NCI-H82 treated with DMSO at 0.1 percent for 48 hours (cell line): ENCODE results near the gene ANKRD11.
"Not testable (repeated sequence)": the region's sequence is repeated elsewhere in the genome, so short reads cannot be mapped to it uniquely, and the experiment has no call there.

Experiments used
- DNase-seq: peaks from one replicate; lab custom pipeline; 2025; ENCODE audit not compliant: unreplicated experiment; lab: John Stamatoyannopoulos, UW

ANKRD11 gene

DNA sequence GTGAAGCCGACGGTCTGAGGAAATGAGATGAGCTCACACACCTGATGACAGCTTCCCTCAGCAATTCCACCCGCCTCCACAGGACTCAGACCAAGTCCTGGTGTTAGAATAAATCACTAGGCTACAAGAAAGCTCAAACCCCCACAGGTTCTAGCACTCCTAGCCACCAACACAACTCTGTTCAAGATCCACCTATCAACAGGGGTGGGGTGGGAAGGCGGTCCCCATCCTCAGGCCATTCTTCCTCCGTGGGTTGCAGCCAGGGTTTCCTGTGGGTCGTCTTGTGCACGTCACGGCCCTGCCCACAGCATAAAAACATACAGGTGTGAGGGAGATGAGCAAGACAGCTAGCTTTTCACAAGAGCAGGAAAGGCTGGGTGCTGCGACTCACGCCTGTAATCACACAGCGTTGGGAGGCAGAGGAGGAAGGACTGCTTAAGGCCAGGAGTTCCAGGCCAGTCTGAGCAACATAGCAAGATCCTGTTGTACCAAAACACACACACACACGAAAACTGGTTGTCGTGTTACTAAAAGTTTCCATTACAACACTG is 81.1 kb downstream of the ANKRD11 start:
- no peak for DNase-seq

GRCh38 chr16:89408315-89408714 is 82.0 kb downstream of the ANKRD11 start:
- no peak for DNase-seq

- DNase-seq, result no peak
These were observed 82.4 kb downstream of the ANKRD11 start for GRCh38 chr16:89407925-89408300.

DNA sequence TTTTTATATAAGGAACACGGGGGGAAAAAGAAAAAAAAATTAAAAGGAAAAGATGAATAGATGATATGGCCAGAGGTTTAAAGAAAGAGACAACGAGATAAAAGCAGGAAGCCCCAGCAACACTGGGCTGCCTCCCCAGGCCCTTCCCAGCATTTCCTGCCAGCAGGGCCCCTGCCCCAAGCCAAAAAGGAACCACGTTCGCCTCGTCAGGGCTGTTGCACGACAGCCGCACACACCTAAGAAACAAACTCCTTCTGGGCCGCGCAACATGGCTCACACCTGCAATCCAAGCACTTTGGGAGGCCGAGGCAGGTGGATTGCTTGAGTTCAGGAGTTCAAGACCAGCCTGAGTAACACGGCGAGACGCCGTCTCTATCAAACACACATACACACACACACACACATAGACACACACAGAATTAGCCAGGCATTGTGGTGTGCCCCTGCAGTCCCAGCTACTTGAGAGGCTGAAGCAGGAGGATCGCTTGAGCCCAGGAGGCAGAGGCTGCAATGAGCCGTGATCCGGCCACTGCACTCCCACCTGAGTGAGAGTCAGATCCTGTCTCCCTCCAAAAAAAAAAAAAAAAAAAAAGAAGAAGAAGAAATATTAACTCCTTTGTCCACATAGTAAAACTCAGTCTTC is 83.0 kb downstream of the ANKRD11 start:
- DNase-seq, result no peak

- DNase-seq, result no peak
These were observed 84.0 kb downstream of the ANKRD11 start for GRCh38 chr16:89406277-89406888.

DNA sequence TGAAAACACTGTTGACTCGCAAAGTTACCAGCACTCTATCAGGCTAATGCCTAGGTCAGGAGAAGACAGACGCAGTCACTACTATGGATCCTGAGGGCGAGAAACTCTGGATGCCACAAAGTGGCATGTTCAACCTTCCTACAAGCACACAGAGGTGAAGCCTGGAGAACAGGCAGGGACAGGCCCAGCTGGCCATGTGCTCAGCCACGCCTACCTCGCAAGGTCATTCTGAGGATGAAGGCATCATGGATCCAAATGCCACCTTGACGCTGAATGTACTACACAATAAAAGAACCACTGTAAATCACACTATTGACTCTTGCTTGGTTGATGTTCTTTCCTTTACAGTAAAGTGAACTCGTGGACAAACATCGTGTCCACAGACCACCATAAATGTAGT is 85.8 kb downstream of the ANKRD11 start:
- DNase-seq, result no peak

- no peak for DNase-seq
These were observed 87.4 kb downstream of the ANKRD11 start for GRCh38 chr16:89402962-89403361.

DNA sequence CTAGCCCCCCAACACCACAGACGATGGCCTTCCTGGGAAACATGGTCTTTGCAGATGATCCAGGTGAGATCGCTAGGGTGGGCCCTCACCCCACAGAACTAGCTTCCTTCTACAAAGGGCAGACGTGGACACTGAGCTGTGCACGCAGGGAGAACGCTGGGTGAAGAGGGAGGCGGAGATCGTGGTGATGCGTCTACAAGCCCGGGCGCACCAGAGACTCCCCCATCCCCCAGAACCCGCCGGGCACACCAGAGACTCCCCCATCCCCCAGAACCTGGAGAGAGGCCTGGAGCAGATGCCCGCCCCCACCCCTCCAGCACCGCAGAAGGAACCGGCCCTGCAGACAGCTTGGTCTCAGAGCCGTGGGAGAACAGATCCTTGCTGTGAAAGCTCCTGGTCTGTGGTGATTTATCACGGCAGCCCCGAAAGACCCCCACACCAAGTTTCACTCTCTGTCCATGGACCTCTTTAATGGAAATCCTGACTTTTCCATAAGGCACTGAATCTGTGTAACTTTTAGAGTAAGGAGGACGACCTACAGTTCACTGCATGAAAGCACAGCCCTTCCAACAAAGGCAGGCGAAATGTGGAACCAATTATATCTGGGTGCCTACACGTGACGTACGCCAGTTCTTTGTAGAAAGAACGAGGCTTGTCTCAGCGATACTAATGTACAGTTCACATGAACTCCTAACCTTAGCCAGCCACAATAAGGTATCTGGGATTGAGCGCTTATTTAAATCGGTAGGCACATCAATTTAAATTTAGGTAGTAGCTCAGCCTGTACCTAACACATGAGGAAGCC is 88.5 kb downstream of the ANKRD11 start:
- DNase-seq, result no peak

GRCh38 chr16:89401205-89401604 is 89.2 kb downstream of the ANKRD11 start:
- no peak for DNase-seq

- DNase-seq, result no peak
These were observed 89.6 kb downstream of the ANKRD11 start for GRCh38 chr16:89400740-89401139.

DNA sequence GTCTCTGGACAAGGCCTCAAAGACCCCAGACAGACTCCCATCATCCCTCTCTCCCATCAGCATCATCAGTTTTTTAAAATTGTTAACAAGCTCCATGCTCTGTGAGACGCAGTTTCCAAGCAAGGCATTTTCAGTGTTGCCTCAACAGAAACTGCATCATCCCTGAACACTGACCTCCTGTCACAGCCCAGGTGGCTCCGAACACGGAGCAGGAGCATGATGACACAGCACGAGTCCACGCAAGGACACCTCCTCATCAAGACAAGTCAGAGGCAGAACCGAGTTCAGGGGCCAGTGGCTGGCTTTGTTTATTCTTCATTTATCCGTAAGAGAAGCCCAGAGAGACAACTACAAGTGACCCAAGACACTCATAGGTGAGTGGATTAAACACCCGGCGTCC is 91.4 kb downstream of the ANKRD11 start:
- no peak for DNase-seq

DNA sequence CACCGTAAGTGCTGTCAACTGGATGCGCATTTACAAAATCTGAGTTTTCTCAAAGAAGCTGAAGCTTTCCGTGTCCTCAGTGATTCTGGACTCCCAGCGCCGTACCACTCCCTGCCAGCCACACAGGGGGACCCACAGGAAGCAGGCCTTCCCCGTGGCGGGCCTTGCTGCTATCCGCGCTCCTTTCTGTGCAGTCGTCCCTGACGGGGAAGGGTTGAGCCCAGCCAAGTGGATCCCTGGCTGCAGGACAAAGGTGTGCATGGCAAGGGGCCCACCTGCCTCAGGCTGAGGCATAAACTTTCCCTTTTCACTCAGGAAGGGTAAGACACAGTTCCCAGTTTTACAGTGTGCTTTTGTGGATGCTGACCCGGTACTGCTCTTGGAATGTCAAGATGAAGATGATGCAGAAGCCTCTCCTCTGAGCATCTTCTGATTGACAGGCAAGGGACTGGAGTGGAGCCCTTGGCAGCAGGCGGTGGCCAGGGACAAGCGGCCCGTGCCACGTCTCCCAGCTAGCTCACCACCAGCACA is 93.0 kb downstream of the ANKRD11 start:
- DNase-seq, result no peak

- no peak for DNase-seq
These were observed 94.2 kb downstream of the ANKRD11 start for GRCh38 chr16:89396156-89396555.

DNA sequence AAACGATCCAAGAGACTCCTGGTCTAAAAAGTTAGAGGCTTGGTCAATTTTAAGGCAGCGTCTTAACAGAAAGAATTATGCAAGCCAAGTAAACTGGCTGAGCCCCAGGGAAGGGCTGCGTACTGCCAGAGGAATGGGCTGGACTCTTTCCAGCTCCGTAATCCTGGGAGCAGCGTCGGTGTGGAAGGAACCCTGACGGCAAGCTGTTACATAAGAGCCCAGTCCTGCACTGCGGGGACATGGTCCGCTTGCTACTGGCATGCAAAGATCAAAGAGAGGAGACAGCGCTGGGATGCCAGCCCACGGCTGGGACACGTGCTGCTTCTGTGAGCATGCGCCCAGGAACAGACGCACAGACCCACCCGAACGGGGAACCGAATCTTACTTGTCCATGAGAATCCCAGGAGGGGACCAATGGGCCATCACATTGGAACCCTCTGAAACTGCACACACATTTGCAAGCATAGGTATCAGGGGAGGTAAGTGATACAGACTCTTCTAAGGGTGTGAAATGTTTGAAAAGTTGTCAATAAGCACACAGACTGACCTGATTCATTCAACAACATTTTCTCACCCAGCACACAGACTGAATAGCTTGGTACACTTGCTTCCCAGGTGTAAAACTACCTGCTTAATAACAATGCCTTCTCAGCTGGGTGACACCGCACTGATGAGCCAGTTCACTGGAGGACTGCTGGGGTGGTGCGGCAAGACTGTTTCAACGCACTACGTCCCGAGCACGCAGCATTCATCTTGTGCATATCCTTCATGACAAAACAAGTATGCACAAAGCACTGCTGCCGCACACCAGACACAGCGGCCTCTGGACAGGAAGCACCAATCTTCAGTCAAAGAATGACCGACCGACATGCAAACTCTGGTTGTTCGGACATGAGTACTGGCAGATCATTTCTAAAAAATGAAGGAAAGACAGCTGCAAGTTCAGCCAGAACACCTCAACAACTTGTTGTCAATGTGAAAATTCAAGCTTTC is 94.9 kb downstream of the ANKRD11 start:
- no peak for DNase-seq

- no peak for DNase-seq
These were observed 96.5 kb downstream of the ANKRD11 start for GRCh38 chr16:89393738-89394406.

- no peak for DNase-seq
These were observed 97.3 kb downstream of the ANKRD11 start for GRCh38 chr16:89392881-89393737.

DNA sequence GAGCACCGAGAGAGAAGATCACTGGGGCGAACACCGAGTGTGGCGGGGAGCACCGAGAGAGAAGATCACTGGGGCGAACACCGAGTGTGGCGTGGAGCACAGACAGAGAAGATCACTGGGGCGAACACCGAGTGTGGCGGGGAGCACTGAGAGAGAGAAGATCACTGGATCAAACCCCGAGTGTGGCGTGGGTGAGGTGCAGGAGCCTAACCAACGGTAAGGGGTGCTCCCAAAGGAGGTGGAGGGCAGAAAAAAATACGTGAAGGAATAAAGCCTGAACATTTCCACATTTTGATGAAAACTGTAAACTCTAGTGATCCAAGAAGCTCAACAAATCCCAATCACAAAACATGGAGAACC is 100.2 kb downstream of the ANKRD11 start:
- DNase-seq, result not testable (repeated sequence)

DNA sequence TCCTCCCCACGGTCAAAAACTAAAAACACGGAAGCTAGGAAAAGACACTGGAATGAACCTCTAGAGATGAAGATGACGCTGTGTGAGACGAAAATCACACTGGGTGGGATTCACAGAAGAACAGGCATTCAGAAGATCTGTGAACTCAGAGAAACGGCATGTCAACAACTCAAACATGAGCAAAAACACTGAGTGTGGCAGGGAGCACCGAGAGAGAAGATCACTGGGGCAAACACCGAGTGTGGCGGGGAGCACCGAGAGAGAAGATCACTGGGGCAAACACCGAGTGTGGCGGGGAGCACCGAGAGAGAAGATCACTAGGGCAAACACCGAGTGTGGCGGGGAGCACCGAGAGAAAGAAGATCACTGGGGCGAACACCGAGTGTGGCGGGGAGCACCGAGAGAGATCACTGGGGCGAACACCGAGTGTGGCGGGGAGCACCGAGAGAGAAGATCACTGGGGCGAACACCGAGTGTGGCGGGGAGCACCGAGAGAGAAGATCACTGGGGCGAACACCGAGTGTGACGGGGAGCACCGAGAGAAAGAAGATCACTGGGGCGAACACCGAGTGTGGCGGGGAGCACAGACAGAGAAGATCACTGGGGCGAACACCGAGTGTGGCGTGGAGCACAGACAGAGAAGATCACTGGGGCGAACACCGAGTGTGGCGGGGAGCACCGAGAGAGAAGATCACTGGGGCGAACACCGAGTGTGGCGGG is 100.7 kb downstream of the ANKRD11 start:
- not testable (repeated sequence) for DNase-seq
